ENCODE data around the gene GSX2. TPM values are rescaled to one million over a fixed set of nuclear protein-coding genes. Genes with fewer than 3 reads are reported as not detected.
"Not testable (repeated sequence)": the region's sequence is repeated elsewhere in the genome, so short reads cannot be mapped to it uniquely, and the experiment has no call there.

Gene GSX2
- total and polyA plus RNA-seq, 11 donors: 0.04 TPM; not detected in 10

DNA sequence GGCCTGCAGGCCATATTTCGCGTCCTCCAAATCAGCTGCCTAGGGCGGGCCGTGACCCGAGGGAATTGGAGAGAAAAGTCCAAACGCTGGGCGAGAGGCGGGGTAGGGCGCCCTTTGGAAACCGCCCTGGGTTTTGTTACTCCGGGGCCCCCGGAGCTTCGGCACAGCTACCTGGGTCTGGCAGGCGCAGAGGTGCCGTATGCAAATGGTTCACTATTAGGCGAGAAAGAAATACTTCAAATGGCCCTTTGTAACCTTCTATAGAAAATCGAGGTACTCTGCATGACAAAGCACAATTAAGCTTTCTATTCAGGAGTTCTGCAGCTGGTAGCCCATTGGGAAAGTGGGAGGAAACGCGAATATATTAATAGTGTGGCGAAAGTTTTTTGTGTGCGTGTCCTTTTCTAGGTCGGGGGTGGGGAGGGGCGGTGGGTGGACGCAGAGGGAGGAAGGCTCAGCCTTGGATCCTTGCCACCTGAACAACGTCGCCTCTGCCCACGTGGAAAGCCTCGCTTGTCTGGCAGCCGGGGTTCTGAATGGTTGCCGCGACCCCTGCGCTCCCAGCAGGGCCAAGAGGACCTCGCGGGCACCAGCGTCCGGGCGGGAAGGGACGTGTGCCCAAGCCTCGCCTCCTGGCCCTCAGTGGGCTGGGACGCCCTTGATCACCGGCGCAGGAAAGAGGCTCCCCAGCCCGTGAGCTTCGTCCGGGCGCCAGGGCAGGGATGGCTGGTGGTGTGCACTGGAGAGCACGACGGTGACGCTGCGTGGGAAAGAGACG lies 9.5 kb downstream of the GSX2 start:
- Histone ChIP-seq H3K27me3 (peaks cover 14 to 97% (median 53%) of the 10 kb centered on the region in 9 donors), H3K27ac (no peak overlapping the region), H3K36me3 (no peaks in the 10 kb centered on the region), H3K4me3 (peak overlapping the region in 3 of 12 donors; percentile 22 to 27 (median 26)), H3K9me3 (no peaks in the 10 kb centered on the region), H3K4me1 (peaks cover 0 to 17% (median 6%) of the 10 kb centered on the region in 12 donors)
- no peak for ATAC-seq
- intact Hi-C loops (cut with DNase I): loop anchor here in 1 of 10 donors (10.0 kb wide), 1 partner anchor 105 kb away; no protein-coding TSS in a partner anchor
- 11 to 22% (median 14%) methylated on average over 33 to 51 of the region's 51 CpGs for WGBS, 4 donors
- no peak for DNase-seq
- no peak for TF ChIP-seq CTCF (IDR thresholded peaks at IDR 0.05)
- TF ChIP-seq POLR2A (IDR thresholded peaks at IDR 0.05): no peak

DNA sequence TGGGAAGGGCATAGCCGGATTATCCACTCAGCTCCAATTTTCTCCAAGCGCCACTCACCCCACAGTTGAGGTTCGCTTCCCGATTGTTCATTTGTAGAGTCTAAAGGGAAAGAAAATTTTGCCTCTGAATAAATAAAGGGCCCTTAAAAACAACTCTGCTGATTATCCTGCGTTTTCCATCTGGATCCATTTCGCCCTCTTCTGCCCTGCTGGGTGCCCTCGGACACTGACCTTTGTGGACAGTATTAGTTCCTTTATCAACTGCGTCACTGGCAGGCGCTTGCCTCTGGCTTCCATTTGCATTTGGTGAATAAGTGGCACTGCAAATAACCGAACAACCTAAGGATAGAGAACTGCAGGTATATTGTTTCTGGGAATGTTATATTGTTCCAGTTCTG lies 10.1 kb downstream of the GSX2 start:
- no peak for ATAC-seq
- Histone ChIP-seq H3K27me3 (peaks cover 13 to 91% (median 54%) of the 10 kb centered on the region in 9 donors), H3K9me3 (no peaks in the 10 kb centered on the region), H3K27ac (no peak overlapping the region), H3K4me1 (peaks cover 0 to 16% (median 6%) of the 10 kb centered on the region in 12 donors), H3K4me3 (peak overlapping the region in 2 of 12 donors; percentile 22 to 27), H3K36me3 (no peaks in the 10 kb centered on the region)
- intact Hi-C loops (cut with DNase I): no loop called here
- DNase-seq: no peak
- WGBS, 4 donors: 20 to 35% (median 24%) methylated on average over 9 to 10 of the region's 10 CpGs
- TF ChIP-seq POLR2A (IDR thresholded peaks at IDR 0.05) (no peak), CTCF (IDR thresholded peaks at IDR 0.05) (no peak)

DNA sequence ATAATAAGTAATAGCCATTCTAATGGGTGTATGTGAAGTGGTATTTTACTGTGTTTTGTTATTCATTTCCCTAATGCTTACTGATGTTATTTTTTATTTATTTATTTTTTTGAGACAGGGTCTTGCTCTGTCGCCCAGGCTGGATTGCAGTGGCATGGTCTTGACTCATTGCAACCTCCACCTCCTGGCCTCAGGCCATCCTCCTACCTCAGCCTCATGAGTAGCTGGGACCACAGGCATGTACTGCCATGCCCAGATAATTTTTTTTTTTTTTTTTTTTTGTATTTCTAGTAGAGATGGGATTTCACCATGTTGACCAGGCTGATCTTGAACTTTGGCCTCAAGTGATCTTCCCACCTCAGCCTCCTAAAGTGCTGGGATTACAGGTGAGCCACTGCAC lies 13.2 kb downstream of the GSX2 start:
- H3K9me3 ChIP-seq; ATAC-seq; H3K4me3 ChIP-seq; H3K36me3 ChIP-seq; H3K27ac ChIP-seq; DNase-seq; intact Hi-C loops (cut with DNase I): not testable (repeated sequence)
- Histone ChIP-seq H3K4me1 (peaks cover 0 to 16% (median 6%) of the 10 kb centered on the region in 12 donors), H3K27me3 (peaks cover 5 to 60% (median 37%) of the 10 kb centered on the region in 9 donors)
- 90 to 98% (median 92%) methylated on average over 1 of the region's 1 CpG for WGBS, 4 donors

- intact Hi-C loops (cut with DNase I): not testable (repeated sequence)
Measured at GRCh38 chr4:54116246-54116645, 16.3 kb downstream of the GSX2 start.

GRCh38 chr4:54118850-54119589 lies 19.1 kb downstream of the GSX2 start:
- TF ChIP-seq CTCF (IDR thresholded peaks at IDR 0.05) (no peak), POLR2A (IDR thresholded peaks at IDR 0.05) (no peak)
- peaks cover 0 to 11% (median under 1%) of the 10 kb centered on the region in 9 donors for H3K27me3 ChIP-seq

More at GRCh38 chr4:54116246-54116645, 16.3 kb downstream of the GSX2 start:
- H3K36me3 ChIP-seq, H3K4me1 ChIP-seq, DNase-seq, ATAC-seq, H3K4me3 ChIP-seq, H3K9me3 ChIP-seq, H3K27ac ChIP-seq: not testable (repeated sequence)
- 82 to 95% (median 93%) methylated on average over 6 of the region's 6 CpGs for WGBS, 4 donors
- H3K27me3 ChIP-seq: peaks cover 0 to 38% (median 20%) of the 10 kb centered on the region in 9 donors

More at GRCh38 chr4:54118850-54119589, 19.1 kb downstream of the GSX2 start:
- WGBS, 4 donors: 57 to 66% (median 63%) methylated on average over 5 of the region's 5 CpGs
- intact Hi-C loops (cut with DNase I): no loop called here
- Histone ChIP-seq H3K27ac (no peak overlapping the region), H3K4me1 (no peaks in the 10 kb centered on the region), H3K4me3 (no peak overlapping the region), H3K9me3 (no peaks in the 10 kb centered on the region), H3K36me3 (no peaks in the 10 kb centered on the region)
- ATAC-seq (peak in 1 of 4 donors; percentile 60), DNase-seq (no peak)
